ENCODE data around the gene MARCHF10. TPM values are rescaled to one million over a fixed set of nuclear protein-coding genes. Genes with fewer than 3 reads are reported as not detected.

Gene MARCHF10
- total RNA-seq, 4 donors from 2014 or later = under 0.01 to 0.41 (median 0.18) TPM; not detected in 1

- Histone ChIP-seq H3K36me3 (no peaks in the 10 kb centered on the region), H3K4me3 (peak overlapping the region; percentile 23 to 58), H3K27me3 (no peaks in the 10 kb centered on the region), H3K4me1 (peaks cover 0 to 5% of the 10 kb centered on the region in 2 donors), H3K27ac (peak overlapping the region; percentile 68 to 75), H3K9me3 (no peaks in the 10 kb centered on the region)
- TF ChIP-seq CTCF (IDR thresholded peaks at IDR 0.05) (peak; percentile 81 to 94 (median 92)), POLR2A (IDR thresholded peaks at IDR 0.05) (peak in 1 of 2 donors; percentile 15)
- DNase-seq = peak; percentile 56 to 81
- intact Hi-C loops (cut with DNase I; ENCODE audit: low total_unique reads) = loop anchor here (5.0 to 10.0 kb wide), 2 partner anchors 261 to 703 kb away; partner anchors contain the start of gene TANC2
These were observed 104.2 kb downstream of the MARCHF10 start for GRCh38 chr17:62703776-62704380.

GRCh38 chr17:62703261-62703775 is 104.8 kb downstream of the MARCHF10 start:
- Histone ChIP-seq H3K36me3 (no peaks in the 10 kb centered on the region), H3K27me3 (no peaks in the 10 kb centered on the region), H3K9me3 (no peaks in the 10 kb centered on the region), H3K4me1 (peaks cover 0 to 5% of the 10 kb centered on the region in 2 donors), H3K4me3 (peak overlapping the region in 1 of 2 donors; percentile 58), H3K27ac (peak overlapping the region; percentile 68 to 75)
- peak; percentile 33 for DNase-seq
- intact Hi-C loops (cut with DNase I; ENCODE audit: low total_unique reads) = loop anchor here (5.0 to 10.0 kb wide), 2 partner anchors 261 to 704 kb away; partner anchors contain the start of gene TANC2
- no peak for TF ChIP-seq POLR2A (IDR thresholded peaks at IDR 0.05)
- TF ChIP-seq CTCF (IDR thresholded peaks at IDR 0.05) = no peak

GRCh38 chr17:62702746-62703260 is 105.3 kb downstream of the MARCHF10 start:
- Histone ChIP-seq H3K36me3 (no peaks in the 10 kb centered on the region), H3K27ac (no peak overlapping the region), H3K9me3 (no peaks in the 10 kb centered on the region), H3K4me1 (peaks cover 0 to 5% of the 10 kb centered on the region in 2 donors), H3K4me3 (no peak overlapping the region), H3K27me3 (no peaks in the 10 kb centered on the region)
- intact Hi-C loops (cut with DNase I; ENCODE audit: low total_unique reads) = loop anchor here (5.0 to 10.0 kb wide), 2 partner anchors 262 to 704 kb away; partner anchors contain the start of gene TANC2
- no peak for TF ChIP-seq CTCF (IDR thresholded peaks at IDR 0.05)
- no peak for TF ChIP-seq POLR2A (IDR thresholded peaks at IDR 0.05)
- DNase-seq = no peak

GRCh38 chr17:62701706-62702085 is 106.4 kb downstream of the MARCHF10 start:
- Histone ChIP-seq H3K9me3 (no peaks in the 10 kb centered on the region), H3K36me3 (no peaks in the 10 kb centered on the region), H3K27me3 (no peaks in the 10 kb centered on the region), H3K4me3 (no peak overlapping the region), H3K4me1 (peaks cover 0 to 10% of the 10 kb centered on the region in 2 donors), H3K27ac (no peak overlapping the region)
- no peak for DNase-seq
- intact Hi-C loops (cut with DNase I; ENCODE audit: low total_unique reads) = loop anchor here (5.0 to 10.0 kb wide), 2 partner anchors 263 to 706 kb away; partner anchors contain the start of gene TANC2
- TF ChIP-seq CTCF (IDR thresholded peaks at IDR 0.05) = no peak
- no peak for TF ChIP-seq POLR2A (IDR thresholded peaks at IDR 0.05)
